Measurements from ENCODE around the gene PLIN4. TPM values are rescaled to one million over a fixed set of nuclear protein-coding genes. Genes with fewer than 3 reads are reported as not detected.

Gene PLIN4
- total RNA-seq, 2 donors from 2014 or later: 0.33 to 0.66 TPM

DNA sequence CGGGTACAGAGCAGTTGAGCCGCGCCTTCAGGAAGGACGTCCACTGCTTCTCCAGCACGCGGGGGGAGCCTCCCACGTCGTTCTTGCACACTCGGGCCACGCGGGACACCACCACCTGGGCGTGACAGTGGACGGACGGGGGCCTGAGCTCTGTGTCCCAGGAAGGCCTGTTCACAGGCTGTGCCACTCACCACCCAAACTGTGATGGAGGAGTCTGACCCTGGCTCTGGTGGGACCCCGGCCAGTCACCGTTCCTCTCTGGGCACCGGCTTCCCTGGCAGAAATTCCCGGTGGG is 34.2 kb upstream of the PLIN4 start:
- H3K4me1 ChIP-seq (ENCODE audit: control insufficient read depth, insufficient read depth, low read length): no peaks in the 10 kb centered on the region
- no peak overlapping the region for H3K27ac ChIP-seq (ENCODE audit: low read depth, low read length)
- TF ChIP-seq, protein P1, sequence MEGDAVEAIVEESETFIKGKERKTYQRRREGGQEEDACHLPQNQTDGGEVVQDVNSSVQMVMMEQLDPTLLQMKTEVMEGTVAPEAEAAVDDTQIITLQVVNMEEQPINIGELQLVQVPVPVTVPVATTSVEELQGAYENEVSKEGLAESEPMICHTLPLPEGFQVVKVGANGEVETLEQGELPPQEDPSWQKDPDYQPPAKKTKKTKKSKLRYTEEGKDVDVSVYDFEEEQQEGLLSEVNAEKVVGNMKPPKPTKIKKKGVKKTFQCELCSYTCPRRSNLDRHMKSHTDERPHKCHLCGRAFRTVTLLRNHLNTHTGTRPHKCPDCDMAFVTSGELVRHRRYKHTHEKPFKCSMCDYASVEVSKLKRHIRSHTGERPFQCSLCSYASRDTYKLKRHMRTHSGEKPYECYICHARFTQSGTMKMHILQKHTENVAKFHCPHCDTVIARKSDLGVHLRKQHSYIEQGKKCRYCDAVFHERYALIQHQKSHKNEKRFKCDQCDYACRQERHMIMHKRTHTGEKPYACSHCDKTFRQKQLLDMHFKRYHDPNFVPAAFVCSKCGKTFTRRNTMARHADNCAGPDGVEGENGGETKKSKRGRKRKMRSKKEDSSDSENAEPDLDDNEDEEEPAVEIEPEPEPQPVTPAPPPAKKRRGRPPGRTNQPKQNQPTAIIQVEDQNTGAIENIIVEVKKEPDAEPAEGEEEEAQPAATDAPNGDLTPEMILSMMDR (conservative IDR thresholded peaks at IDR 0.05): no peak
- no peak overlapping the region for H3K4me3 ChIP-seq (ENCODE audit: low read length)
- Mint-ChIP-seq H3K27me3 (ENCODE audit: insufficient read depth) (peaks cover 2% of the 10 kb centered on the region), H3K4me3 (no peak overlapping the region), H3K27ac (no peak overlapping the region), H3K4me1 (no peaks in the 10 kb centered on the region), H3K9me3 (no peaks in the 10 kb centered on the region), H3K36me3 (ENCODE audit: low read depth) (peaks cover 63% of the 10 kb centered on the region)
- H3K27me3 ChIP-seq (ENCODE audit: control insufficient read depth, insufficient read depth, low read length, poor library complexity, severe bottlenecking): no peaks in the 10 kb centered on the region
- H3K36me3 ChIP-seq (ENCODE audit: control insufficient read depth, insufficient read depth, low read length): peaks cover 9% of the 10 kb centered on the region
- H3K9ac ChIP-seq (ENCODE audit: extremely low read depth, low read length, poor library complexity, severe bottlenecking): no peak overlapping the region
- no peak for DNase-seq
- WGBS, 2 experiments (ENCODE audit: insufficient coverage in 1 of 2, insufficient read length in 1 of 2): 97% methylated on average over 15 to 18 of the region's 18 CpGs
- no peaks in the 10 kb centered on the region for H3K9me3 ChIP-seq (ENCODE audit: control insufficient read depth, low read length)

DNA sequence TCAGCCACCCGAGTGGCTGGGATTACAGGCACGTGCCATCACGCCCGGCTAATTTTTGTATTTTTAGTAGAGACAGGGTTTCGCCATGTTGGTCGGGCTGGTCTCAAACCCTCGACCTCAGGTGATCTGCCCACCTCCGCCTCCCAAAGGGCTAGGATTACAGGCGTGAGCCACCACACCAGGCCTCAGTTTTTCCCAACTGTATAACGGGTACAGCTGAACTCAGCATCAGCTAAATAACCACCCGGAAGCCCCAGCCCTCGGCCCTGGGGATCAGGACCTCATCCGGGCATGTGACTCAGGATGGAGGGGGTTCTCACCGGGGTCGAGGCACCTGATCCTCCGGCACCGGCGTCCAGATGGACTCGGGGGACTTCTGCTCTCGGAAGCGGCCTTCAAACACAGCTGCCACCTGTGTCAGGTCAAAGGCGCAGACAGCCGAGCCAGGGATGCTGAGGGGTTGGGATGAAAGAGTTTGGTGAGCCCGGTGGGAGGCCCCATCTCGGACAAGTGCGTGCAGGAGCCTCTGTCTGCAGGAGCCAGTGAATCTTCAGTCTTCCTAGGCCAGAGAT is 32.3 kb upstream of the PLIN4 start:
- Histone ChIP-seq H3K9me3 (ENCODE audit: control insufficient read depth, low read length) (no peaks in the 10 kb centered on the region), H3K36me3 (ENCODE audit: control insufficient read depth, insufficient read depth, low read length) (peaks cover 9% of the 10 kb centered on the region), H3K9ac (ENCODE audit: extremely low read depth, low read length, poor library complexity, severe bottlenecking) (no peak overlapping the region), H3K4me1 (ENCODE audit: control insufficient read depth, insufficient read depth, low read length) (no peaks in the 10 kb centered on the region), H3K27me3 (ENCODE audit: control insufficient read depth, insufficient read depth, low read length, poor library complexity, severe bottlenecking) (no peaks in the 10 kb centered on the region), H3K27ac (ENCODE audit: low read depth, low read length) (no peak overlapping the region), H3K4me3 (ENCODE audit: low read length) (no peak overlapping the region)
- Mint-ChIP-seq H3K27me3 (ENCODE audit: insufficient read depth) (no peaks in the 10 kb centered on the region), H3K9me3 (no peaks in the 10 kb centered on the region), H3K4me1 (no peaks in the 10 kb centered on the region), H3K36me3 (ENCODE audit: low read depth) (peaks cover 60% of the 10 kb centered on the region), H3K4me3 (no peak overlapping the region), H3K27ac (no peak overlapping the region)
- TF ChIP-seq, protein P1 (conservative IDR thresholded peaks at IDR 0.05): no peak
- no peak for DNase-seq
- 91% methylated on average over 22 to 26 of the region's 26 CpGs for WGBS, 2 experiments (ENCODE audit: insufficient coverage in 1 of 2, insufficient read length in 1 of 2)

DNA sequence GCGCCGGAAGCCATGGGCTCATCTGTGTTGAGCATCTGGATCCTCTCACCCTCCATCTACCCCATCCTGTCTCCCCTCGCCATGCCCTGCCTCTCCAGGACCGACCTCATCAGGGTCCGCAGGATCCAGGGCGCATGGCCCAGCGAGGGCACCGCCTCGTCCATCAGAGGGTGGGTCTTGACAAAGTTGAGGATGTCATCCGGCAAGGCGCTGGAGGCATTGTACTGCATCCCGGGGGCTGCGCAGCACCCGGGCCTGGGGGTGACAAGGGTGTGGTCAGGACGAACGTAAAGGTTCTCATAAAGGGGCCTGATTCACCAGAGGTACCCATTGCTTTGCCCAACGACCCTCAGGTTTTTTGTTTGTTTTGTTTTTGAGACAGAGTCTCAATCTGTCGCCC is 31.7 kb upstream of the PLIN4 start:
- H3K9me3 Mint-ChIP-seq: no peaks in the 10 kb centered on the region
- TF ChIP-seq, protein P1 (conservative IDR thresholded peaks at IDR 0.05): no peak

More for the DNA sequence above, 31.7 kb upstream of the PLIN4 start:
- Mint-ChIP-seq H3K4me1 (no peaks in the 10 kb centered on the region), H3K4me3 (no peak overlapping the region), H3K36me3 (ENCODE audit: low read depth) (peaks cover 60% of the 10 kb centered on the region), H3K27ac (no peak overlapping the region), H3K27me3 (ENCODE audit: insufficient read depth) (no peaks in the 10 kb centered on the region)
- no peaks in the 10 kb centered on the region for H3K4me1 ChIP-seq (ENCODE audit: control insufficient read depth, insufficient read depth, low read length)
- 95% methylated on average over 13 to 18 of the region's 18 CpGs for WGBS, 2 experiments (ENCODE audit: insufficient coverage in 1 of 2, insufficient read length in 1 of 2)
- no peak for DNase-seq
- no peak overlapping the region for H3K4me3 ChIP-seq (ENCODE audit: low read length)
- no peak overlapping the region for H3K9ac ChIP-seq (ENCODE audit: extremely low read depth, low read length, poor library complexity, severe bottlenecking)
- no peak overlapping the region for H3K27ac ChIP-seq (ENCODE audit: low read depth, low read length)
- H3K27me3 ChIP-seq (ENCODE audit: control insufficient read depth, insufficient read depth, low read length, poor library complexity, severe bottlenecking): no peaks in the 10 kb centered on the region
- H3K9me3 ChIP-seq (ENCODE audit: control insufficient read depth, low read length): no peaks in the 10 kb centered on the region
- peaks cover 9% of the 10 kb centered on the region for H3K36me3 ChIP-seq (ENCODE audit: control insufficient read depth, insufficient read depth, low read length)

All from endodermal cell (in vitro differentiated cells).